Colon (tissue), 2 donors: ENCODE results near the gene SNRNP40.
"Not testable (repeated sequence)": the region's sequence is repeated elsewhere in the genome, so short reads cannot be mapped to it uniquely, and the experiment has no call there.

Experiments
- FAIRE-seq: peaks from 2 replicates; lab custom pipeline; 2012; peaks lifted over from hg19 to GRCh38; lab: Jason Lieb, UNC
- donor health status: control.
- donor health status: control.

Gene SNRNP40

DNA sequence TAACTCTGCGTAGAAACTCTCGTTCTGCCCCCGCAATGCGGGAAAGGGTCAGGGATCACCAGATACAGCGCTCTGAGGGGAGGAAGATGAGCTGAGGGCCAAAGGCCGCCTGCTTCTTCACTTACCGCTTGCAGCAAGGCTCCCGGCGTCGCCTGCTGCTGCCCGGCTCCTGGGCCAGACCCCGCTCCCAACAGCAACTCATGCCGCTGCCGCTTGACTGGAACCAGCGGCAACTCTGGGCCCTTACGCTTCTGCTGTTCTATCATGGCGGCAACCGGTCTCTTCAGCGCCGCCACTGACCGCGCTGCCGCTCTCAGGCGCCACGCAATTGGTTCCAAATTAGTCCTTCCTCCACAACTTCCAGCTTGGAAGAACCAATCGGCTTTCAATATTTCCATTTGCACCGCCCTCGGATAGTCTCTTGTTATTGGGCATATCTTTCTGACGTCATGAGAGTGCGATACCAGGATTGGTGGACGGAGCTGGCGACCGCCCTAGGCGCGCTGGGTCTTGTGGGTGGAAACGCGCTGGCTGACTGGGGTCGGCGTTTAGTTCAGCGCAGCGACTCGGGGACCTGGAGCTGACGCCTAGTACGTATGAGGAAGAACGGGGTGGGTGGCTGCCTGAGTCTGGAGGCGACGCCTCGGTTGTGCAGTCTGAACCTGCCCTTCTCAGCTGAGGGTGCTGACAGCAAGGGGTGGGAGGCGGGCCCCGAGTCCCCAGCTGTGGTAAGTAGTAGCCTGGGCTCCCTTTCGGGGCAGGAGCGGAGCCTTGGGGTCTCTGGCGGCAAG is at the start of gene SNRNP40, which contains the start of gene ZCCHC17:
Gene SNRNP40 (minus strand): TSS at position 303 of the 791 bp plus-strand sequence. CDS start 37 bp downstream, at position 266.
Gene ZCCHC17 (plus strand): TSS at position 547 of the 791 bp plus-strand sequence. CDS start 13,067 bp downstream, outside the sequence.
- FAIRE-seq = peak; percentile 5

DNA sequence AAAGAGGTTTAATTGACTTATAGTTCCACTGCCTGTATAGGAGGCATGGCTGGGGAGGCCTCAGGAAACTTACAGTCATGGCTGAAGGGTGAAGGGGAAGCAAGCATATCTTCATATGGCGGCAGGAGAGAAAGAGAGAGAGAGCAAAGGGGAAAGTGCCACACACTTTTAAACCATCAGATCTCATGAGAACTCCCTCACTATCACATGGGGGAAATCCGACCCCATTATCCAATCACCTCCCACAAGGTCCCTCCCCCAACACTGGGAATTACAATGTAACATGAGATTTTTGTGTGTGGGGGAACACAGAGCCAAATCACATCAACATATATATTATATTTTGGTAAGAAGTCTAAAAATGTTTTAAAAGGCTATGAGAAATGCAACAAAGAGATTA is 49.0 kb upstream of the SNRNP40 start:
- no peak for FAIRE-seq

DNA sequence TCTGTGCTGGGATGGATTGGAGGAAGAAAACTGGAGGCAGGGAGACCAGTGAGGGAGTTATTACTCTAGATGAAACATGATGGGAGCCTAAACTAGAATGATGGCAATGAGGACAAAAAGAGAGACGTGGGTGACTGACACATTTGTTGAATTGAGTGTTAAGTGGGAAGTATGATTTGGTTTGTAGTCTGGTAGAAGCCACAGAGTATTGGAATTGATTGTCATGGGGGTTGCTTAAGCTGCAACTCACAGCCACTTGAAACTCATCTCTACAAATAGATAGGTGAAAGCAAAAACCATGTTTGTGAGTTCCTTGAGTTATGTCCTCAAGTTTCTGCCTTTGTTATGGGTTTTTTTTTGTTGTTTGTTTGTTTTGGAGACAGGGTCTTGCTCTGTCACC is 47.9 kb upstream of the SNRNP40 start:
- FAIRE-seq = no peak

DNA sequence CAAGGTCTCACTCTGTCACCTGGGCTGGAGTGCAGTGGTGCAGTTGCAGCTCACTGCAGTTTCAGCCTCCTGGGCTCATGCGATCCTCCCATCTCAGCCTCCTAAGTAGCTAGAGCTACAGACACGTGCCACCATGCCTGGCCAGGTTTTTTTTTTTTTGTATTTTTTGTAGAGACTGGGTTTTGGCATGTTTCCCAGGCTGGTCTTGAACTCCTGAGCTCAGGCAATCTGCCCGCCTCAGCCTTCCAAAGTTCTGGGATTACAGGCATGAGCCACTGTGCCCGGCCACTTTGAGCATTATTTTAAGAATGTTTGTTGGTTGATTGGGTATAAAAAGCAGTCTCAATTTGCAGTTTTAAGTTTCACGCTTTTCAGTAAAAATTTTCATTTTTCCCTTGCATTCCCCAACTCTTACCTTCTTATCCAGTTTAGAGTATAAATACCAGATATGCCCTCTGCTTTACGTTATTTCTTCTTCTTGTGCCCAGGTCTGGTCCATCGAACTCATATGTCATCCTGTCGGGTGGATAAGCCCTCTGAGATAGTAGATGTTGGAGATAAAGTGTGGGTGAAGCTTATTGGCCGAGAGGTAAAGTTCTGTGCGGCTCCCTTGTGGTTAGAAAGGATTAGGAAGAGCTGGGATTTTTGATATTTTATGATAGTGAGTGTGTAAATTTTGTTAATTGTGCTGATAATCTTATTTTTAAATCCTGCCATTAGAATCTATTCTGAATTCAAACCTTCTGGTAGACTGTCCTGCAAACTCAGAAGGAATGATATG is 40.3 kb upstream of the SNRNP40 start:
- FAIRE-seq = no peak

DNA sequence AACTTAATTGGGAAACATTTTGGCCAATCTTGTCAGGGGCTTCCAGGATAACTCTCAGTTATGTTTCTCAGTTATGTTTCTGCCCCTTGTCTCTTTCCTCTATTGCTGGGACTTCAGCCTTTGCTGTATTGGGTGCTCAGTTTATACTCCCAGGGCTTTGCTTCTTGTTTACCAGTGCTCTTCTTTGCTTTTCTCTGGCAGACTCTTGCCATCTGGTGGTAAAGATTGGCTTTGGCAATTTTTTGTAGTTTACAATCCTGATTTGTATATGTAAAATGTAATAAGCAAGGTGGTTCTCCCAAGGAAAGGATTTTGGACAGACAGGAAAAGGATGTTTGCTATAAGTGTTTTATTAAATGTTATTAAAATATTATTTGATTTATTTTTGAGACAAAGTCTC is 38.4 kb upstream of the SNRNP40 start:
- FAIRE-seq = no peak

DNA sequence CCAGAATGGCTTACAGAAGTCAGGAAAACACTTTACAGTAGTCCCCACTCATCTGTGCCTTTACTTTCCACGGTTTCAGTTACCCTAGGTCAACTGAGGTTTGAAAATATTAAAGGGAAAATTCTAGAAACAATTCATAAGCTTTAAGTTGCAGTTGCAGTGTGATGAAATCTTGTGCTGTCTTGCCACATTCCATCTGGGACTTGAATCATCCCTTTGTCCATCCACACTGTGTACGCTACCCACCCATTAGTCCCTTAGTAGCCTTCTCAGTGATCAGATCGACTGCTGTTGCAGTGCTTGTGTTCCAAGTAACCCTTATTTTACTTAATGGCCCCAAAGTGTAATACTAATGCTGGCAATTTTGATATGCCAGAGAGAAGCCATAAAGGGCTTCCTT is 30.8 kb upstream of the SNRNP40 start:
- no peak for FAIRE-seq

DNA sequence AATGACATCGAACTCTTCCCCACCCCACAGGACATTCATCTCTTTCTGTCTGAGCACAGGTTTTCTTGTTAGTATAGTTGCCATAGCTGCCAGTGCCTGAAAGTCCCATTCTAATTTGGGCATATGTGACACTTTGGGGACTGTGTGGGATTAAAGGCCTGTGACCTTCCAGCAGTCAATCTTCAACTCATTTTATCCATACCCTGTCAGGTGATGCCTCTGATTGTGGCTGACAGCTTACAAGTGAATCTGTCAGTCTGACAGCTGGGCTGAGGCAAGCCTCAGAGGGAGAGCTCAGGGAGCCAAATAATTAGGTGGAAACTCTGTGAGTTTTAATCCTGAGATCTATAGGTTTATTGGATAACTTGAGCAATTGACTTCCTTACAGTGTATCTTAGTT is 29.9 kb upstream of the SNRNP40 start:
- no peak for FAIRE-seq

DNA sequence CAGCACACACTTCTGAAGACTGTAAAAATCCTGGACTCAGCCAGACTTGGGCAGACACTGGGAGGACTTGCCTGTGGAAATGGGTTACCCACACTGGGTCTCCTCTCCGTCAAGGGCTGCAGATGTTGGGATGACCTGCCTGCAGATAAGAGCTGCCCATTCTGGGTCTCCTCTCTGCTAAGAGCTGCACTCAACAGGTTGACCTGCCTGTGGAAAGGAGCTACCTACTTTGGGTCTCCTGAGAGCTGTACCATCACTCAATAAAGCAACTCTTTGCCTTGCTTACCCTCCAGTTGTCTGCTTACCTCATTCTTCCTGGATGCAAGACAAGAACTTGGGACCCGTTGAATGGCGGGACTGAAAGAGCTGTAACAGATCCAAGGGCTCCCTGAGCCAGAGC is 28.4 kb upstream of the SNRNP40 start:
- FAIRE-seq = no peak

DNA sequence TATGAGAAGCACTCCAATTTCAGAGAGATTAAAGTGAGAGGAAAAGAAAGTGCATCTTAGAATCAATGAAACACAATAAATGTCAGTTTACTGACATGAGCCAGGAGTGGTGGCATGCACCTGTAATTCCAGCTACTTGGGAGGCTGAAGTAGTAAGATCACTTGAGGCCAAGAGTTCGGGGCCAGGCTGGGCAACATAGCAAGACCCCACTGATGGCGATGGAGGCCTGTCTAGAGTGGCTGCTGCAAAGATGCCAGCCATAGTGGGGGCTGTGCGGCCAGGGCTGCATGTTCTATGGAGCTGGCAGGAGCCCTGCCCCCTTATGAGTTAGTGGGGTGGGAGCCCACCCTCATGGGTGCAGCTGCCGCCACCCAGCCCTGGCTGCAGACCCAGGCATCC is 27.5 kb upstream of the SNRNP40 start:
- FAIRE-seq = no peak

DNA sequence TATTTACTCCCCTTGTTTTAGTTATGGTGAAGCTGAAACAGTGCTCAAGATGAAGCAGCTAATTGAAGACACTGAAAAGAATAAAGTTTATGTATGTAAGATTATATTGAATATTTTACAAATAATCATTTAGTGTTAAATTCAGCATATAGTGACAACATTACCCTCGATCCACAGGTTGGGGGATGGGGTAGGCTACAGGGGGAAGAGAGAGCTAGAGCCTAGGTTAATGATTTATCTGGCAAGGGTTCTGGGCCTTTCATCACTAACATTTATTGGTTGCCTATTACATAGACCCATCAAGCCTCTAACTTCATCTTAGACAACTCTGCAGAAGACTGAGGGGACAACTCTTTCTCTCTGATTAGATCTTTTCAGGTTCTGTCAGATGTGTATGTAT is 21.6 kb upstream of the SNRNP40 start:
- FAIRE-seq = no peak

DNA sequence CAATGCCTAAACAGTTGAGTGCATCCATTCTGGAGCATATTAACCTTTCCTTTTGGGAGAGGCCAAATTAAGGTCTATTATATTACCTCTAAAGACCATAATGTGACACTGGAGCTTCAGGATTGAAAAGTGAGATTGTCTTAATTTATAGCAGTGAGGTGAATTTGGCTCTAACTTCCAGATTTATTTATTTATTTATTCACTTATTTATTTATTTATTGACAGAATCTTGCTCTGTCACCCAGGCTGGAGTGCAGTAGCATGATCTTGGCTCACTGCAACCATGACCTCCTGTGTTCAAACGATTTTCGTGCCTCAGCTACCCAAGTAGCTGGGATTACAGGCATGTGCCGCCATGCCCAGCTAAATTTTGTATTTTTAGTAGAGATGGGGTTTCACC is 19.3 kb upstream of the SNRNP40 start:
- FAIRE-seq = no peak

DNA sequence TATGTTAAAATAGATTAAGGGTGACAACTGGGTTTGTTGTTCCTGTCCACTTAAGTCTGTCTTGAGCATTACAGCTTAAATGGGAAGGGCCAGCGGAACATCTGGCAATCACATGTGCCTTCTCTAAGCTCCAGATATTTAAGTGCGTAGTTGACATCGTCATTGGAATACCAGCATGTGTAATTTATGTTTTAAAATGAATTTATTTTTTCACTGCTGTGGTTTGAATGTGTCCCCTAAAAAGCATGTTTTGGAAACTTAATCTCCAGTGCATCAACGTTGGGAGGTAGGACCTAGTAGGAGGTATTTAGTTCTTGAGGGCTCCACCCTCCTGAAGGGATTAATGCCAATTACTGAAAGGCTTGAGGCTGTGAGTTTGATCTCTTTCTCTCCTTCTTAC is 13.6 kb upstream of the SNRNP40 start:
- no peak for FAIRE-seq

DNA sequence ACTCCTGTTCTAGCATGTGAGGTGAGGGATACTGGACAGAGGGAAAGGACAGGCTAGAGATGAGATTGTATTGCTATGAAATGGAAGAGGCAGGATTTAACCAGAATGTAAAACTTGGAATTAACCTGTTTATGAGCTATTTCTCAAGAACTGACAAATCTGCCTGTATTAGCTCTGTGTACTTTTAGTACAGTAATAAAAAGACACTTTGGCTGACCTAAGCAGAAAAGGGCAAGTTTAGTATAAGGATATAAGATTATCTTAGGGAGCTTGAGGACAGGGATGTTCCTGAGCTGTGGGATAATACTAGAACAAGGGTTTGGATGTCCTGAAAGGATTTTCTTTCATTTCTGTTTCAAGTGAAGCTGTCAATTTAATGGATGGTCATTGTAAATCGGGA is 11.4 kb upstream of the SNRNP40 start:
- no peak for FAIRE-seq

DNA sequence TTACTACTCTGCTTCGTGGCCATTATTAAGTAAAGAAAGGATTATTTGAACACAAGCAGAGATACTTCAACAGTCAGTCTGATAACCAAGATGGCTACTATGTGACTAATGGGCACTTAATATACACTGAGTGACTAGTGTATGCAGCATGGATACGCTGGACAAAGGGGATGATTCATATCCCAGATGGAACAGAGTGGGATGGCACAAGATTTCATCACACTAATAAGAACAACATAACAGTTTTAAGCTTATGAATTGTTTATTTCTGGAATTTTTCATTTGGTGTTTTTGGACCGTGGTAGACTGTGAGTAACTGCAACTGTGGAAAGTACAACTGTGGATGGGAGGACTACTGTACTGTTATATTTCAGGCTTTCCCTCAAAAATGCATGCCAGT is 9.7 kb upstream of the SNRNP40 start:
- no peak for FAIRE-seq

DNA sequence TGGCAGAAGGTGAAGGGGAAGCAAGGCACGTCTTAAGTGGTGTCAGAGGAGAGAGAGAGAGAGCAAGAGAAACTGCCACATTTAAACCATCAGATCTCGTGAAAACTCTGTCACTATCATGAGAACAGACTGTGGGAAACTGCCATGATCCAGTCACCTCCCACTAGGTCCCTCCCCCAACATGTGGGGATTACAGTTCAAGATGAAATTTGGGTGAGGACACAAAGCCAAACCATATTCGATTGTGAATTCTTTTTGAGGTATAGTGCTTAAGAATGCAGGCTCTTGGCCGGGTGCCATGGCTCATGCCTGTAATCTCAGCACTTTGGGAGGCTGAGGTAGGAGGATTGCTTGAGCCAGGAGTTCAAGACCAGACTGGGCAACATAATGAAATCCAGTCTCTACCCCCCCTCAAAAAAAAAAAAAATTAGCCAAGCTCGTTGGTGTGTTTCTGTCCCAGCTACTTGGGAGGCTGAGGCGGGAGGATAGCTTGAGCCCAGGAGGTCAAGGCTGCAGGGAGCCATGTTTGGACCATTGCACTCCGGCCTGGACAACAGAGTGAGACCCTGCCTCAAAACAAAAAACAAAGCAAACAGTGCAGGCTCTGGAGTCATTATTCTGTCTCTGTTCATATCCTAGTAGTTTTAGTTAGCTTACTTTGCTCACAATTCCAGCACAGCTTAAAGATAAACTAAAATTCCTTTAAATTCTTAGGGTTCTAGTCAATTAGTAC is 6.3 kb upstream of the SNRNP40 start:
- FAIRE-seq = no peak

DNA sequence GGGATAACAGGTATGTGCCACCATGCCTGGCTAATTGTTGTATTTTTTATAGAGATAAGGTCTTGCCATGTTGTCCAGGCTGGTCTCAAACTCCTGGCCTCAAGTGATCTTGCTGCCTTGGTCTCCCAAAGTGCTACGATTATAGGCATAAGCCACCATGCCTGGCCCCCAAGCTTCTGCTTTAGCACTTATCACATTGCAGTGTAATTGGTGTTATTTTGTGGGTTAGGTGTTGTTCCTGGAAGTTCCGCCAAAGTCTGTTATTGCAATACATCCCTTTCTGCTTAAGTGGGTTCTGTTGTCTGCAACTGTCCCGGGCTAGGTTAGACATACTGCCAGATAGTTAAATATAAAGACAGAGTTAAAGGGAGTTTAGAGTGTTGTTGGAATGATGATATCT is 3.6 kb upstream of the SNRNP40 start:
- FAIRE-seq = no peak

DNA sequence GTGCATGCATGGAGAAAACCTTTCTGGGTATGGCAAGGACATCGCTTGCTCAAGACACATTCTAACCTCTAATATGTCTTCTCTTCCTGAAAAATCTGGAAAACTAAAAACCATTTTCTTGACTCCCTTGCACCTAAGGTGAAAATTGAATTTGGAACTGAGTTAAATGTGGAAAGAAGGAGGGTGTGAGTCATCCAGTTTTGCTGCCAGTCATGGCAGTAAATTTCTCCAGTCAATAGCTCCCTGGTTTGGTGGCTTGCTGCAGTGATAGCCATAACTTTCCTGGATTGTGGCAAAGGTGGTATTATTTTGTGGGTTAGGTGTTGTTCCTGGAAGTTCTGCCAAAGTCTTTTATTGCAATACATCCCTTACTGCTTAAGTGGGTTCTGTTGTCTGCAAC is 2.8 kb upstream of the SNRNP40 start:
- FAIRE-seq = no peak

DNA sequence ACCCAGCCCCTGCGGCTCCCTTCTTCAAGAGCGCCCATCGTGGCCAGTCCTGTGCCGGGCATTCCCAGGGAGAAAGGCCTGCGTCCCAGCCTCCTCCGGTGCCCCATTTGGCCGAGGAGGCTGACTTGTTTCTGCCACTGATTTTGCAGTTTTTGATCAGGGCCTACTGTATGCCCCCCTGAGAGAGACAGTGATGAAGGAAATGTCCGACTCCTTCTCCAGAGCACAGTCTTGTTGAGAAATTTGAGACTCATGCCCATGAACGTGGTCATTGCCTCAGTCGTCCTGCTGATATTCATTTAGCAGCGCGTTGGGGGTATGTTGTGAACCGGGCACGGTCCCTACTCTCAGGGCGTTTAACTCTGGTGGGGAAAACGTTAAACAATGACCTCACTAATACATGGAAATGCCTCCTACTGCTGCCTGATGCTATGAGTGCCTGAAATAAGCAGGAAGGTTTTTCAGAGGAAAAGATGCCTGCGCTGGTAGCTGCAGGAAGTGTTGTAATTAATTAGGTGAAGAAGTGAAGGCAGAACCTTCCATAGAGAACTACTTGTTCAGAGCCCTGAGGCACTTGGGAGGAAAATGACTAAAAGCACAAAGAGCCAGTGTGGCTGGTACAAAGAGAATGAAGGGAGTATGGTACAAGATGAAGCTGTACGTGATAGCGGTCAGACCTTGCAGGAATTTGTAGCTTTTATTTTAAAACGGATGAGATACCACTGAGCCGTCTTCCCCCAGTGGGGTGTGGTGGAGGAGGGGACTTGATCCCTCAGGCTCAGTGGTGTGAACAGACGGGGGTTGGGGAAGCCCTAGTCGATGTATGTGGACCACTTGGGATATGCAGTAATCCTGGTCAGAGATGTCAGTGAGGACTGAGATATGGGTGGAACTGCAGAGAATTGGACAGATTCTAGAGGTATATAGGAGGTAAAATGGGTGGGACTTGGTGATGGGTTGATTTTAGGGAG is 974 bp upstream of the SNRNP40 start:
- no peak for FAIRE-seq

DNA sequence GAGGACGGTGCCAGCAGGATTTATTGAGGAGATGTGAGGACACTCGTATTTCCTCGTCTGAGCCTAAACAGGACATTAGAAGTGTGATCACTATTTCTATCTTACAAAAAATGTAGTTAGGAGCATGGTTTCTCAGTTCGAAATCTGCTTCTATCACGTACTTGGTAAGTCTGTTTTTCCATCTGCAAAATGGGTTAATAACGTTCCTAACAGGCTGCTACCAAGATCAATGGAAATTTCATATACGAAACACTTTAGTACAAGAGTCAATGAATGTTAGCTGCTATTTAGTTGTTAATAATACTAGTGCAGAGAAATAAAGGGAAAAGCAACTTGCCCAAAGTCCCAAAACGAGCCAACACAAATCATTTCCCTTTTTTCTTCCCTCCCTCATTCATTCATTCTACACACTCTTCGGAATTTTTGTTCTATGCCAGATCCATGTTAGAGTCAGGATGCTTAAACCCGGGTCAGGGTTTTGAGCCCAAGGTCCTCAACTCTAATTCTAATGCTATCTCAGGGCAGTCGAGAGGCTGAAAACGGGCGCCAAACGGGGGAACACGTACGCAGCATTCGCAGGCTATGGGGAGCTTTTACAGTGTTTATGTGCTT is 608 bp downstream of the SNRNP40 start:
- no peak for FAIRE-seq

DNA sequence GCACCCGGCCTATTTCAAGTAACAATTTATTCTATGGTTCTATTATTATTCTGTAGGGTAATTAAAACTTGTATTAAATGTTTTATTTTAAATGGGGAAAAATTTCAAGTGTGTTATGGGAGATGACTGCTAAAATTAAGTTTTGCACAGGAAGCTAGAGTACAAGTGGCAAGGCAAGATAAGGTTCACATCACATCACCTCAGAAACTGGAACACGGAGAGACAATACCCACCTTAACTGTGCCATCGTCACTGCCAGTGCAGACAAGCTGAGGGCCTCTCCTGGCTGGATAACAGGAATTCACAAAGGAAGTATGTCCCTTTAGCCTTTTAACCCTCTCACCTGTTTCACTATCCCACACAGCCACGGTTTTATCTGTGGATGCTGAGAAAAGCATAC is 7.6 kb downstream of the SNRNP40 start:
- no peak for FAIRE-seq

DNA sequence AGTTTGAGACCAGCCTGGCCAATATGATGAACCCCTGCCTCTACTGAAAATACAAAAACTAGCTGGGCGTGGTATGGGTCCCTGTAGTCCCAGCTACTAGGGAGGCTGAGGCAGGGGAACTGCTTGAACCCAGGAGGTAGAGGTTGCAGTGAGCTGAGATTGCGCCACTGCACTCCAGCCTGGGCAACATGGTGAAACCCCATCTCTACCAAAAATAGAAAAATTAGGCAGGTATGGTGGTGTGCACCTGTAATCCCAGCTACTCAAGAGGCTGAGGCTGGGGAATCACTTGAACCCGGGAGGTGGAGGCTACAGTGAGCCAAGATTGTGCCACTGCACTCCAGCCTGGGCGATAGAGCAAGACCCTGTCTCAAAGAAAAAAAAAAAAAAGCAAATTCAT is 8.8 kb downstream of the SNRNP40 start:
- FAIRE-seq = not testable (repeated sequence)
